ENCODE measurements around the gene TRIM31. TPM values are rescaled to one million over a fixed set of nuclear protein-coding genes. Genes with fewer than 3 reads are reported as not detected.
"Not testable (repeated sequence)": the region's sequence is repeated elsewhere in the genome, so short reads cannot be mapped to it uniquely, and the experiment has no call there.

Gene TRIM31
- total RNA-seq, 1 donor from 2014 or later: 0.09 TPM

- H3K27ac Mint-ChIP-seq: no peak overlapping the region
- H3K4me3 Mint-ChIP-seq: no peak overlapping the region
- DNase-seq: no peak
- H3K36me3 Mint-ChIP-seq (ENCODE audit: low read depth): no peaks in the 10 kb centered on the region
- intact Hi-C loops (cut with micrococcal nuclease): no loop called here
- H3K27me3 Mint-ChIP-seq: peaks cover 11% of the 10 kb centered on the region
- H3K4me1 Mint-ChIP-seq: peaks cover 21% of the 10 kb centered on the region
- H3K9me3 Mint-ChIP-seq: no peaks in the 10 kb centered on the region
Measured at GRCh38 chr6:30154061-30154460, 41.2 kb upstream of the TRIM31 start.

DNA sequence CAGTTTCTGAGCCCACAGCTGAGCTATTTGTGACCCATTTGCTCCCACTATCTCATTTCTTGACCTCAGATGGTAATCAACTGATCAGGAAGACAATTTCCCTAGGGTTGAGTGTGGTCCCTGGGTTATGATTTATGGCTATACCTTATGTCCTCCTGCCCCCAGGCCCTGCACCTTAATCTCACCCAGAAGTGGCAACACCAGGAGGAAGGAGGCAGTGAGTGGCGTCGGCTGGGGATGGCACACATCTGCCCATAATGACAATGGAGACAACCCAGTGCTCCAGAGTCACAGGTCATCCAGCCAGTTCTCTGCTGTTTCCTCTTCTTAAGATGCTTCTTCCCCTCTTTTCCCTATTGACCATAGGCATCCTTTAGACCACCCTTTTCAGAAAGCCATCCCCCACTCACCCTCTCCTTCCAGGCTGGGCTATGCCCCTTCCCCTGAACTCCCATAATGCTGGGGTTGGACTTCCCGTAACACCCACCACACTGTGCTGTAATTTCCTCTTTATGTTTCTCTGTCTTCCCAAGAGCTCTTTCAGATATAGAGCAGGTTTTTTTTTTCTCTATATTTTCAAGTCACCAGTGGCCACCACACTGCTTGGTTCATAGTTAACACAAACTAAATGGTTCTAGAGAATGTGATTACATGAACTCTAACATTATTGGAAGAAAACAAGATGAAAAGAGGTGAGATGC, 40.2 kb upstream of the TRIM31 start:
- no peak for DNase-seq
- no peaks in the 10 kb centered on the region for H3K9me3 Mint-ChIP-seq
- peaks cover 11% of the 10 kb centered on the region for H3K4me1 Mint-ChIP-seq
- H3K36me3 Mint-ChIP-seq (ENCODE audit: low read depth): no peaks in the 10 kb centered on the region
- peaks cover 11% of the 10 kb centered on the region for H3K27me3 Mint-ChIP-seq
- intact Hi-C loops (cut with micrococcal nuclease): no loop called here
- no peak overlapping the region for H3K4me3 Mint-ChIP-seq
- H3K27ac Mint-ChIP-seq: no peak overlapping the region

GRCh38 chr6:30152016-30152673, 39.3 kb upstream of the TRIM31 start:
- Mint-ChIP-seq H3K9me3 (no peaks in the 10 kb centered on the region), H3K4me3 (no peak overlapping the region), H3K36me3 (ENCODE audit: low read depth) (no peaks in the 10 kb centered on the region), H3K27me3 (peaks cover 11% of the 10 kb centered on the region), H3K27ac (no peak overlapping the region), H3K4me1 (peaks cover 12% of the 10 kb centered on the region)
- no peak for DNase-seq
- intact Hi-C loops (cut with micrococcal nuclease): no loop called here

GRCh38 chr6:30151580-30151979, 38.7 kb upstream of the TRIM31 start:
- intact Hi-C loops (cut with micrococcal nuclease): no loop called here
- H3K36me3 Mint-ChIP-seq (ENCODE audit: low read depth): no peaks in the 10 kb centered on the region
- H3K27ac Mint-ChIP-seq: no peak overlapping the region
- peaks cover 11% of the 10 kb centered on the region for H3K27me3 Mint-ChIP-seq
- no peaks in the 10 kb centered on the region for H3K9me3 Mint-ChIP-seq
- no peak for DNase-seq
- H3K4me1 Mint-ChIP-seq: peaks cover 13% of the 10 kb centered on the region
- H3K4me3 Mint-ChIP-seq: no peak overlapping the region

DNA sequence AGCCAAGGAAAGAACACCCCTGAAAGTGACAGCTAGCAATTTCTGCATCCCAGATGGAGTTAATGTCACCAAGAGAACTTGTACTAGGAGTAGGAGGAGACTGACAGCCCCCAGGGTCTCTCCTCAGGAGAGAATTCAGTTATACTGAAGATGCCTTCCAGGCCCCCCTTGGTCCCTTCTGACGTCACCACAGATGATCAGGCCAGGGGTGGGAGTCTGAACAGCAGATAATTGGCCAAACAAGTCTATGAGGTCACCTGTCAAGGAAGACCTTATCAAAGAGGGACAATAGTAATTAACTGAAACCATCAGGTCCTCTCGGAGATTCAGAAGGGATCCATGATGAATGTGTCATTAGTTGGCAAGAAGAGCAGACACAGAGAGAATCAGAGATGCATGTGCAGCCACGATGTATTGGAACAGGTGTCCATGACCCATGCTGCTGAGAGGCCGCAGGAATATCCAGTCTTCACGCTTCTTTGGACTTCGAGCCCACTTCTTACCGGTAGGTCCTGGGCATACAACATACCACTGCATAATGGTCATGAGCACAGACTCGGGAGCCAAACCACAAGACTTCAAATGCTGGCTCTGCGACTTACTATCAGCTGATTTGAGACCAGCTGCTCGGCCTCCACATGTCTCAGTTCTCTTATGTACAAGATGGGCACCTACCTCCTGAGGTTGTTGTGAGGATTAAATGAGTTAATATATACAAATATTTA, 37.9 kb upstream of the TRIM31 start:
- Mint-ChIP-seq H3K27ac (no peak overlapping the region), H3K9me3 (no peaks in the 10 kb centered on the region), H3K36me3 (ENCODE audit: low read depth) (no peaks in the 10 kb centered on the region), H3K4me3 (no peak overlapping the region), H3K27me3 (peaks cover 12% of the 10 kb centered on the region), H3K4me1 (peaks cover 13% of the 10 kb centered on the region)
- intact Hi-C loops (cut with micrococcal nuclease): no loop called here
- no peak for DNase-seq

DNA sequence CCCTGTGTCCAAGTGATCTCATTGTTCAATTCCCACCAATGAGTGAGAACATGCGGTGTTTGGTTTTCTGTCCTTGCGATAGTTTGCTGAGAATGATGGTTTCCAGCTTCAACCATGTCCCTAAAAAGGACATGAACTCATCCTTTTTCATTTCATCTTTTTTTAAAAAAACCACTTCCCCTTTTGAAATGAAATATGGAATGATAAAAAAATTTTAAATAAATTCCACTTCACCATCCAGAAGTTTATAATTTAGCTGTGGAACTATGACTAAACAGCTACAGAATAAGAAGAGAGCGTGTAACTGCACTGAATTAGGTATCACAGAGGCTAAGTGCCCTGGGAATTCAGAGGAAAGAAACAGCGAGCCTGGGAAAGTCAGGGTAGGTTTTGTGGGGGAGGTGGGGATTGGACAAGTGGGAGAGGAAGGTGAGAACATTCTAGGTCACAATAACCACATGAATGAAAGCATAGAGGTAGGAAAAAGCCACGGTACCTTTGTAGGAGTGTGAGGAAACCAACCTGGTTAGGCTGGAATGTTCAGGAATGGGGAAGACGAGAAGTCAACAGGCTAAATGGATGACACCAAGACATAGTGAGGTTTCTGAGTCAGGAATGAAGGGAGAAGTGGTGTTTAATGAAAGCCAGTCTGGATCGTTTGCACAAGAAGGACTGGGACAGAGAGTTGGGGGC, 37.1 kb upstream of the TRIM31 start:
- intact Hi-C loops (cut with micrococcal nuclease): no loop called here
- Mint-ChIP-seq H3K27me3 (peaks cover 17% of the 10 kb centered on the region), H3K4me1 (peaks cover 13% of the 10 kb centered on the region), H3K9me3 (no peaks in the 10 kb centered on the region), H3K4me3 (no peak overlapping the region), H3K36me3 (ENCODE audit: low read depth) (no peaks in the 10 kb centered on the region), H3K27ac (no peak overlapping the region)
- no peak for DNase-seq

DNA sequence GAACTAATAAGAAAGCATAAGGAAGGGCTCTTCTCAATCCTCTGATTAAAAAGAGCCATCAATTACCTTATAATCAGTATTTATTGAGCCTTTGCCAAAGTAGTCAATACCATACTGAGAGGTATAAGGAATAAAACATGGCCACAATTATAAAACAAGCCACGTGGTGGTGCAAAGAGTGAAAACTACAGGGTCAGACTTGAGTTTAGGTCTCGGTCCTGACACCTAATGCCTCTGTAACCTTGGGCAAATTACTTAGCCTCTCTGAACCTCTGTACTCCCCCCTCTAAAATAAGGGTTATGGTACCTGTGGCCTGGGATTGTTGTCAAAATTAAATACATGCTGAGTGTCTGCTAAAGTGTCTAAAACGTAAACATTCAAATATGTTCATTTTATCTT, 36.3 kb upstream of the TRIM31 start:
- peaks cover 22% of the 10 kb centered on the region for H3K27me3 Mint-ChIP-seq

GRCh38 chr6:30147096-30147495, 34.2 kb upstream of the TRIM31 start:
- no peaks in the 10 kb centered on the region for H3K9me3 Mint-ChIP-seq
- no peak overlapping the region for H3K27ac Mint-ChIP-seq
- H3K36me3 Mint-ChIP-seq (ENCODE audit: low read depth): no peaks in the 10 kb centered on the region
- DNase-seq: no peak
- H3K4me1 Mint-ChIP-seq: peaks cover 10% of the 10 kb centered on the region
- H3K4me3 Mint-ChIP-seq: no peak overlapping the region
- intact Hi-C loops (cut with micrococcal nuclease): no loop called here
- H3K27me3 Mint-ChIP-seq: peaks cover 33% of the 10 kb centered on the region

More for the DNA sequence above, 36.3 kb upstream of the TRIM31 start:
- H3K4me1 Mint-ChIP-seq: peaks cover 13% of the 10 kb centered on the region
- no peak for DNase-seq
- H3K27ac Mint-ChIP-seq: no peak overlapping the region
- no peak overlapping the region for H3K4me3 Mint-ChIP-seq
- no peaks in the 10 kb centered on the region for H3K36me3 Mint-ChIP-seq (ENCODE audit: low read depth)
- intact Hi-C loops (cut with micrococcal nuclease): no loop called here
- H3K9me3 Mint-ChIP-seq: no peaks in the 10 kb centered on the region

DNA sequence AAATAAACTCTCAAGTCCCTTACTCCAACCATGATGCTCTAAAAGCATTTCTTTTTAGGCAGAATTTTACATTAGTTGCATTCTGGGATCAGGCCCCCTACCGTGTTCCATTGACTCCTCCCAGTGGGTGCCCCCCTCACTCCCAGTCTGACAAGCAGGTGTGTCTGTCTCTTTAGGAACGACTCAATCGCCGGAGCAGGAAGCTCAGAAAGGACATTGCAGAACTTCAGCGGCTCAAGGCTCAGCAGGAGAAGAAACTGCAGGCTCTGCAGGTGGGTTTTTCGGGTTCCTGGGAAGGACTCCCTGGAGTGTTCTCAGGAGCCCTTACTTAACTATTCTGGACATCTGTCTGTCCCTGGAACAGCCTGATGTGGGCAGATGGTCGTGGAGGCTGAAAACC, 32.9 kb upstream of the TRIM31 start:
- no peak overlapping the region for H3K27ac Mint-ChIP-seq
- no peaks in the 10 kb centered on the region for H3K36me3 Mint-ChIP-seq (ENCODE audit: low read depth)
- H3K27me3 Mint-ChIP-seq: peaks cover 43% of the 10 kb centered on the region
- intact Hi-C loops (cut with micrococcal nuclease): no loop called here
- H3K4me3 Mint-ChIP-seq: no peak overlapping the region
- no peaks in the 10 kb centered on the region for H3K9me3 Mint-ChIP-seq
- no peak for DNase-seq
- peaks cover 6% of the 10 kb centered on the region for H3K4me1 Mint-ChIP-seq

DNA sequence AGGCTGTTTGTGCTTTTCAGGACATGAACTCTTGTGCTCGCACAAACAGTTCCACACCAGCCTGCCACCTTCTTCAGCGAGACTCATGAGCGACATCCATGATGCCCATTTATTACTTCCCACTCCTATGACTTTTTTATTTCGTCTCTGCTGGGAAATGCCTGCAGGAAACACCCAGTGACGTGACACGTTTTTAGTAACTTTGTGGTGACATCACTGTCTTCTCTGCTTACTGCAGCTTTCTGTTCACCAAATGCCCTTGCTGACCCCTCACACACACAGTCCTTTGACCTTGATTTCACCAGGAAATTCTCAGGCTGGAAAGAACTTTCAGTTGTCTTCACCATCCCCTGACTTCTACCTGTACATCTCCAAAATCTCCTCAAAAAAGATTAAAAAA, 31.9 kb upstream of the TRIM31 start:
- Mint-ChIP-seq H3K4me3 (no peak overlapping the region), H3K27me3 (peaks cover 46% of the 10 kb centered on the region), H3K9me3 (no peaks in the 10 kb centered on the region), H3K27ac (no peak overlapping the region), H3K36me3 (ENCODE audit: low read depth) (no peaks in the 10 kb centered on the region), H3K4me1 (peaks cover 4% of the 10 kb centered on the region)
- DNase-seq: no peak
- intact Hi-C loops (cut with micrococcal nuclease): no loop called here

GRCh38 chr6:30143780-30144179, 30.9 kb upstream of the TRIM31 start:
- no peaks in the 10 kb centered on the region for H3K9me3 Mint-ChIP-seq
- peaks cover 4% of the 10 kb centered on the region for H3K4me1 Mint-ChIP-seq
- H3K27me3 Mint-ChIP-seq: peaks cover 53% of the 10 kb centered on the region
- no peak overlapping the region for H3K27ac Mint-ChIP-seq
- no peak for DNase-seq
- intact Hi-C loops (cut with micrococcal nuclease): no loop called here
- no peaks in the 10 kb centered on the region for H3K36me3 Mint-ChIP-seq (ENCODE audit: low read depth)
- no peak overlapping the region for H3K4me3 Mint-ChIP-seq

GRCh38 chr6:30142665-30143064, 29.8 kb upstream of the TRIM31 start:
- intact Hi-C loops (cut with micrococcal nuclease): no loop called here
- Mint-ChIP-seq H3K9me3 (no peaks in the 10 kb centered on the region), H3K27ac (no peak overlapping the region), H3K4me1 (peaks cover 4% of the 10 kb centered on the region), H3K36me3 (ENCODE audit: low read depth) (no peaks in the 10 kb centered on the region), H3K27me3 (peaks cover 63% of the 10 kb centered on the region), H3K4me3 (no peak overlapping the region)
- no peak for DNase-seq

DNA sequence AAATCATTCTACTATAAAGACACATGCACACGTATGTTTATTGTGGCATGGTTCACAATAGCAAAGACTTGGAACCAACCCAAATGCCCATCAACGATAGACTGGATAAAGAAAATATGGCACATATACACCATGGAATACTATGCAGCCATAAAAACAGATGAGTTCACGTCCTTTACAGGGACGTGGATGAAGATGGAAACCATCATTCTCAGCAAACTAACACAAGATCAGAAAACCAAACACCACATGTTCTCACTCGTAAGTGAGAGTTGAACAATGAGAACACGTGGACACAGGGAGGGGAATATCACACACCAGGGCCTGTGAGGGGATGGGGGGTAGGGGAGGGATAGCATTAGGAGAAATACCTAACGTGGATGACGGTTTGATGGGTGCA, 27.4 kb upstream of the TRIM31 start:
- H3K4me3 Mint-ChIP-seq; H3K4me1 Mint-ChIP-seq; DNase-seq; intact Hi-C loops (cut with micrococcal nuclease); H3K36me3 Mint-ChIP-seq (ENCODE audit: low read depth); H3K9me3 Mint-ChIP-seq; H3K27ac Mint-ChIP-seq: not testable (repeated sequence)
- peaks cover 70% of the 10 kb centered on the region for H3K27me3 Mint-ChIP-seq
